Measurements from ENCODE around the gene CDKN1A. TPM values are rescaled to one million over a fixed set of nuclear protein-coding genes. Genes with fewer than 3 reads are reported as not detected.

The CDKN1A gene
- total RNA-seq, 4 donors from 2014 or later, result 8.8 to 119 (median 75.8) TPM

DNA sequence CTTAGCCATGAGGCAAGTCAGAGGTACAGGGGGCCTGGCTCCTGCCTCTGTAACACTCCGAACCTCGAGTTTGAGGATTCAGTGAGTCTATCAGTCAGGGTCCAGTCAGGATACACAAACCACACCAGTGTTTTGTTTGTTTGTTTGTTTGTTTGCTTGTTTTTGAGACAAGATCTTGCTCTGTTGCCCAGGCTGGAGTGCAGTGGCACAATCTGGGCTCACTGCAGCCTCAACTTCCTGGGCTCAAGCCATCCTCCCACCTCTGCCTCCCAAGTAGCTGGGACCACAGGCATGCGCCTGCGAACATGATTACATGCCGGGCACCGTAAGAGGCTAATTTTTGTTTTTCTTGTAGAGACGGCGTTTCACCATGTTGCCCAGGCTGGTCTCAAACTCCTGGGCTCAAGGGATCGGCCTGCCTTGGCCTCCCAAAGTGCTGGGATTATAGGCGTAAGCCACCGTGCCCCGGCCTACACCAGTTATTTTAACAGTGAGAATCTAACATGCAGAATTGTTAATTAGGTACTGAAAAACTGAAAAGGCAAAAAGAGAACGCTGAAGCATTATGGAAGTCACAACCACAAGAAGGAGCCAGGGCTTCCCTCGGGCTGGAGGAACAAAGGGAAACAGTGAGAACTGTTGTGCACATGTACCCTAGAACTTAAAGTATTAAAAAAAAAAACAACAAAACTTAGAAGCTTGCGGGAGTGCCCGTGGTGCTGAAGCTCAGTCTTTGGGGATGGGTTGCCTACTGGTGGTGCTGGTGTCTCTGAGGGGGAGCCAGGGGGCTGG is 44.0 kb upstream of the CDKN1A start:
- Histone ChIP-seq H3K27me3 (no peaks in the 10 kb centered on the region), H3K36me3 (no peaks in the 10 kb centered on the region), H3K9me3 (no peaks in the 10 kb centered on the region), H3K4me3 (no peak overlapping the region), H3K4me1 (no peaks in the 10 kb centered on the region), H3K27ac (no peak overlapping the region)
- no peak for DNase-seq
- TF ChIP-seq, protein P1, sequence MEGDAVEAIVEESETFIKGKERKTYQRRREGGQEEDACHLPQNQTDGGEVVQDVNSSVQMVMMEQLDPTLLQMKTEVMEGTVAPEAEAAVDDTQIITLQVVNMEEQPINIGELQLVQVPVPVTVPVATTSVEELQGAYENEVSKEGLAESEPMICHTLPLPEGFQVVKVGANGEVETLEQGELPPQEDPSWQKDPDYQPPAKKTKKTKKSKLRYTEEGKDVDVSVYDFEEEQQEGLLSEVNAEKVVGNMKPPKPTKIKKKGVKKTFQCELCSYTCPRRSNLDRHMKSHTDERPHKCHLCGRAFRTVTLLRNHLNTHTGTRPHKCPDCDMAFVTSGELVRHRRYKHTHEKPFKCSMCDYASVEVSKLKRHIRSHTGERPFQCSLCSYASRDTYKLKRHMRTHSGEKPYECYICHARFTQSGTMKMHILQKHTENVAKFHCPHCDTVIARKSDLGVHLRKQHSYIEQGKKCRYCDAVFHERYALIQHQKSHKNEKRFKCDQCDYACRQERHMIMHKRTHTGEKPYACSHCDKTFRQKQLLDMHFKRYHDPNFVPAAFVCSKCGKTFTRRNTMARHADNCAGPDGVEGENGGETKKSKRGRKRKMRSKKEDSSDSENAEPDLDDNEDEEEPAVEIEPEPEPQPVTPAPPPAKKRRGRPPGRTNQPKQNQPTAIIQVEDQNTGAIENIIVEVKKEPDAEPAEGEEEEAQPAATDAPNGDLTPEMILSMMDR (IDR thresholded peaks at IDR 0.05), result no peak
- no peak for TF ChIP-seq POLR2A (IDR thresholded peaks at IDR 0.05)
- intact Hi-C loops (cut with DNase I; ENCODE audit: low total_unique reads), result no loop called here

DNA sequence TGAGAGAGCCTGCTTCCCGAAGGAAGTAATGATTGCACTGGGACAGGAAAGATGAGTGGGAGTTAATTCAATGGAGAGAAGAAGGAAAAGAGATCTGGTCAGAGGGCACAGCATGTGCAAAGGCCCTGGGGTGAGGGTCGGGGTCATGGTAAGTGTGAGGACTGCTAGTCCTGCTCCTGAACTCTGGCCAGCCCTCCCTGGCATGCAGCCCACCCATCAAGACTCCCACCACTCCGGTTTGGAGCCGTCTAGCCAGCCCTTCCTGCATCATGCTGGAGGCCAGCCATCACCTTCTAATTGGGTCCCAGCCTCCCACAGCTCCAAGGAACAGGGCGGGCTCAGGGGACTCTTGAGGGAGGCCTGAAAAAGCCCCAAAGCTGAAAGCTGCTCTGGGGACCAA is 42.2 kb upstream of the CDKN1A start:
- H3K27me3 ChIP-seq, result no peaks in the 10 kb centered on the region
- no peaks in the 10 kb centered on the region for H3K4me1 ChIP-seq
- no peaks in the 10 kb centered on the region for H3K9me3 ChIP-seq
- TF ChIP-seq, protein P1 (IDR thresholded peaks at IDR 0.05), result no peak
- TF ChIP-seq POLR2A (IDR thresholded peaks at IDR 0.05), result no peak
- no peak overlapping the region for H3K27ac ChIP-seq
- intact Hi-C loops (cut with DNase I; ENCODE audit: low total_unique reads), result no loop called here
- H3K36me3 ChIP-seq, result no peaks in the 10 kb centered on the region
- DNase-seq, result no peak
- H3K4me3 ChIP-seq, result no peak overlapping the region

DNA sequence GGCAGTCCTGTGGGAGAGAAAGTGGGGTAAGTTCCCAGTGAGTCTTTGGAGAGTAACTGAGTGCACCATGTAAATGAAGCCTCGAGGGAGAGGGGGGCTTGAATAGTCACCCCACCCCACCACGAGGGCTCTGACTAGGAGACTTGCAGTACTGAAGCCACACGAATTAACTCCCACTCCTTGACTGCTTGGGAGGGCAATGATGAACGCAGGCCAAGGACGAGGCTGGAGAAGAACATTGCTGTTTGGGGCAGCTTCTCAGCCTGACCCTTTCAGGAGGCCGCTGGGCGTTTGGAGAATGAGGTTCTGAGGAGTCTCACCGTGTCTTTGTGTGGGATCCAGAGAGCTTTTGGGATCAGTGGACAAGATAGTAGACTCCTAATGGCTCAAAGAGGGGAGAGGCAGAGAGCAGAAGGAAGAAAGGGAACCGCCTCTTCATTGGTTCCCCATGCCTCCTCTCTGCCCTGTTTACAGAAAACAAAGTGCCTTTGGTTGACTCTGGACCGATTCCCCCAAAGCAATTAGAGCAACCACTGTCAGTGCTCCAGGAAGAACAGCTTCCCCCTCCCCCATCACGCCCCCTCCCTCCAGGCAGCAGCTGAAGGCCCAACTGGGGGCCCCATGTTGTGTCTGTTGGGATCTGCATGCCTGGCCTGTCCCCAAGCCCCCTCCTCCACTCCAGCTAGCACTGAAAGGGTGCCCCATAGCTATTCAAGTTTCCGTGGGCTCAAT is 41.7 kb upstream of the CDKN1A start:
- no peak for DNase-seq
- intact Hi-C loops (cut with DNase I; ENCODE audit: low total_unique reads), result no loop called here
- no peaks in the 10 kb centered on the region for H3K27me3 ChIP-seq
- no peaks in the 10 kb centered on the region for H3K36me3 ChIP-seq
- no peaks in the 10 kb centered on the region for H3K4me1 ChIP-seq
- no peaks in the 10 kb centered on the region for H3K9me3 ChIP-seq
- no peak overlapping the region for H3K4me3 ChIP-seq
- TF ChIP-seq POLR2A (IDR thresholded peaks at IDR 0.05), result no peak
- TF ChIP-seq, protein P1 (IDR thresholded peaks at IDR 0.05), result no peak
- no peak overlapping the region for H3K27ac ChIP-seq

DNA sequence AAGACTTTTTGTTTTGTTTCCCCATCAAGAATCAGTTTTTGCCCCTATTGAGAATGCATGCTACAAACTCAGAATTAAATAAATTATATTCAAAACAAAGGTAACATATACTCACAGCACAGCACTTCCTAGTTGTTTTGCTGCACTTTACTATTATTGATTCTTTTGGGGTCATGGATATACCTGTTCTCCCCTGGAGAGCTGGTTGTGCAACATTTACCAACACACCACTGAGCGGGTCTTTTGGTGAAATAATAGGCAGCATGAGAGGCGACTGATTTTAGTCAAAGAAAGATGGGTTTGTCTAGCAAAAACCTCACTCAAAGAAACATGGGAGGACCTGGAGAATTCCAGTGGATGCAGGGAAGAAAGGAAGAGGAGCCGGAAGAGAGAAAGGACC is 39.9 kb upstream of the CDKN1A start:
- no peak for DNase-seq
- H3K27me3 ChIP-seq, result no peaks in the 10 kb centered on the region
- H3K36me3 ChIP-seq, result no peaks in the 10 kb centered on the region
- H3K9me3 ChIP-seq, result no peaks in the 10 kb centered on the region
- no peak overlapping the region for H3K4me3 ChIP-seq
- no peaks in the 10 kb centered on the region for H3K4me1 ChIP-seq
- intact Hi-C loops (cut with DNase I; ENCODE audit: low total_unique reads), result no loop called here
- H3K27ac ChIP-seq, result no peak overlapping the region
- TF ChIP-seq POLR2A (IDR thresholded peaks at IDR 0.05), result no peak
- TF ChIP-seq, protein P1 (IDR thresholded peaks at IDR 0.05), result no peak

DNA sequence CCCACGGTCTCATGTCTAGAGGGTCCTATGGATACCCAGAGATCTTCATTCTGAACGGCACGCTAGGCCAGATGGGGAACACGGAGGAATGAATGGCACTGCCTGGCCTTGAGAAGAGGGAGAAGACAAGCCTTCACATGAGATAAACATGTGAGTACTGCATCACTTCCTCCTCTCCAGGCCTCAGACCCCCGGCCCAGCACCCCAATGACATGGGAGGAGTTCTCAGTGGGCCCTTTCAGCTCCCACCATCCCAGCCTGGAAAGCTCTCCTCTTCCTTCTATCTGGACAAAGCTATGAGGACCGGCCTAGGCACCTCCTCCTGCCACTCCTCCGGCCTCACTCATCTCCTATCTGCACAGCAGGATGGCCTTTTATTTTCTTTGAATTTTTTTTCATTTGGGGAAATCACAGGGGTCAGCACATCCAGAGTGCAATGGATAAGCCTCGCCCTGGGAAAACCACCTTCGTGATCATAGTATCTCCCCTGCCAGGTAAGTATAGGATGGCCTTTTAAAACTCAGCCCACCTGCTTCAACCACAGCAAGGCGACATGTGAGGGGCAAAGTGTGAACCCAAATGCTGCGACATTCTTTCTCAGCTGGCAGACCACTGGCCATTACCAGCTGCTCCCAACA is 39.2 kb upstream of the CDKN1A start:
- Histone ChIP-seq H3K4me1 (no peaks in the 10 kb centered on the region), H3K4me3 (no peak overlapping the region), H3K36me3 (no peaks in the 10 kb centered on the region), H3K27ac (no peak overlapping the region), H3K27me3 (no peaks in the 10 kb centered on the region), H3K9me3 (no peaks in the 10 kb centered on the region)
- no peak for DNase-seq
- intact Hi-C loops (cut with DNase I; ENCODE audit: low total_unique reads), result no loop called here
- TF ChIP-seq, protein P1 (IDR thresholded peaks at IDR 0.05), result no peak
- TF ChIP-seq POLR2A (IDR thresholded peaks at IDR 0.05), result no peak

Measured in uterus (tissue), 4 donors.